Hematopoietic multipotent progenitor cell treated with erythropoietin and hydrocortisone succinate and interleukin-3 and kit ligand, for 6 days (in vitro differentiated cells): ENCODE results near the gene CCDC88A.
A peak's percentile ranks its signal among the peaks of the same experiment; 100 is the strongest.
"Not testable (repeated sequence)": the region's sequence is repeated elsewhere in the genome, so short reads cannot be mapped to it uniquely, and the experiment has no call there.

Experiments
- DNase-seq: peaks from one replicate; pipeline ENCODE4 v3.0.0-alpha.2; 2015

The CCDC88A gene

GRCh38 chr2:55282110-55282917 lies 137.3 kb downstream of the CCDC88A start:
- DNase-seq, result peak; percentile 96

GRCh38 chr2:55280851-55281546 lies 138.7 kb downstream of the CCDC88A start:
- DNase-seq, result not testable (repeated sequence)

- DNase-seq, result not testable (repeated sequence)
These were observed 139.7 kb downstream of the CCDC88A start for GRCh38 chr2:55279859-55280424.

GRCh38 chr2:55279214-55279835 lies 140.3 kb downstream of the CCDC88A start:
- DNase-seq, result not testable (repeated sequence)

- no peak for DNase-seq
These were observed 142.3 kb downstream of the CCDC88A start for GRCh38 chr2:55277310-55277709.

- DNase-seq, result not testable (repeated sequence)
These were observed 145.3 kb downstream of the CCDC88A start for GRCh38 chr2:55274346-55274745.

GRCh38 chr2:55269645-55269990 lies 150.0 kb downstream of the CCDC88A start:
- DNase-seq, result peak; percentile 45

- peak; percentile 97 for DNase-seq
These were observed 150.6 kb downstream of the CCDC88A start, which contains the start of gene MTIF2 for GRCh38 chr2:55268907-55269644. Gene MTIF2 (minus strand): TSS chr2:55269231. CDS start chr2:55263858, 5,373 bp downstream.

- DNase-seq, result peak; percentile 29
These were observed 151.3 kb downstream of the CCDC88A start for GRCh38 chr2:55268288-55268906.

GRCh38 chr2:55259586-55259985 lies 160.1 kb downstream of the CCDC88A start:
- not testable (repeated sequence) for DNase-seq

- no peak for DNase-seq
These were observed 166.8 kb downstream of the CCDC88A start for GRCh38 chr2:55252832-55253231.

GRCh38 chr2:55247025-55247424 lies 172.6 kb downstream of the CCDC88A start:
- DNase-seq, result no peak

GRCh38 chr2:55245411-55245810 lies 174.2 kb downstream of the CCDC88A start:
- no peak for DNase-seq

- no peak for DNase-seq
These were observed 177.0 kb downstream of the CCDC88A start for GRCh38 chr2:55242617-55243016.

GRCh38 chr2:55241582-55241981 lies 178.1 kb downstream of the CCDC88A start:
- DNase-seq, result not testable (repeated sequence)

- no peak for DNase-seq
These were observed 179.9 kb downstream of the CCDC88A start for GRCh38 chr2:55239656-55240222.
